ENCODE data around the gene NFATC2.
"Not testable (repeated sequence)": the region's sequence is repeated elsewhere in the genome, so short reads cannot be mapped to it uniquely, and the experiment has no call there.

Gene NFATC2

DNA sequence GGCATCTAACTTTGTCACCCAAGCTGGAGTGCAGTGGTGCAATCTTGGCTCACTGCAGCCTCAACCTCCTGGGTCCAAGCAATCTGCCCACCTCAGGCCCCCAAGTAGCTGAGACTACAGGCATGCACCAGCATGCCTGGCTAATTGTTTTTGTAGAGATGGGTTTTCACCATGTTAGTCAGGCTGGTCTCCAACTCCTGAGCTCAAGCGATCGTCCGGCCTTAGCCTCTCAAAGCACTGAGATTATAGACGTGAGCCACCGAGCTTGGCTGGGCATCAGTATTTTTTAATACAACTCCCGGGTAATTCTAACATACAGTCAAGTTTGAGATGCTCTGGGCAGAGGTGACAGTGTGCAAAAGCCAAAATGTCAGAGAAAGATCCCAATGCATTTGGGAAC is 73.5 kb downstream of the NFATC2 start:
- no peak for DNase-seq

DNA sequence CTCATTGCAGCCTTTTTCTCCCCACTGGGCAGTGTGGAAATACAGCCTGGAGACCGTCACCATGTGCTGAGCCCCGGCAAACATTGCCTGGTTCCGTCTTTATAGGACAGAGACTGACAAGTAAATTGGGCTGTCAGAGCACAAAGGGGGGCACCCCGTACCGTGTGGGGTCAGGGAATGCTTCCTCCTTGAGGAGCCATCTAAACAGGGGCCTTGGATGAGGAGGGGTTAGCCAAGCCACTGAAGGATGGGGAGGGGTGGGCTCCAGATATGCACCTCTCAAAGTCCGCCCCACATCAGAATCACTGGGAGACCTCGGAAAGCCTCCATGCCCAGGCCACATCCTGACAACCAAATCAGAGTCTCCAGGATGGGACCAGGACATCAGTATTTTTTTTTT is 73.9 kb downstream of the NFATC2 start:
- DNase-seq = no peak

DNA sequence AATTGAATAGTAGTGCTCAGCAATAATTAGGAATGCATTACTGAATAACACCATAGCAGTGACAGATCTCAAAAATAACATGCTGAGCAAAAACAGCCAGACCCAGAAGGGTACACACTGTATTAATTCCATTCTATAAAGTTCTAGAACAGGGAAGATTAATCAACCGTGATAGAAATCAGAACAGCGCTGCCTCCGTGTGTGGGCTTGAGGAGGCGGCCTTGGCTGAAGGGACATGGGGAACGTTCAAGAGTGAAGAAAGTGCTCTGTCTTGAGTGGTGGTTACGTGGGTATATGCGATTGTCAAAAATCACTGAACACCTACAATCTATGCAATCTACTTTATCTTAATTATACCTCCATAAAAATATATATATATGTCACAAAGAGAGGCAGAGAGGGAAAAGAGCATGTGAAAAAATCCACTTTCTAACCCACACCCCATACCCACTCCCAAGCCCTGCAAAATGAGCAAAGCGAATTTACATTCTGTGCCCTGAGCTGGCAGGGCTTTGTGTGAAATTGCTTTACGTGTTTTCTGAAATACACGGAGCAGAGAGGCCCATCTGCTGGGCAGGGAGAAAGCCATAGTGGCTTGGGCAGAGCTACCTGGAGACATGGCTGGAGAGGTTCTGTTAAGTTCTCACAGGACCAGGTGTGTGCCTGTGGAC is 74.4 kb downstream of the NFATC2 start:
- DNase-seq = no peak

DNA sequence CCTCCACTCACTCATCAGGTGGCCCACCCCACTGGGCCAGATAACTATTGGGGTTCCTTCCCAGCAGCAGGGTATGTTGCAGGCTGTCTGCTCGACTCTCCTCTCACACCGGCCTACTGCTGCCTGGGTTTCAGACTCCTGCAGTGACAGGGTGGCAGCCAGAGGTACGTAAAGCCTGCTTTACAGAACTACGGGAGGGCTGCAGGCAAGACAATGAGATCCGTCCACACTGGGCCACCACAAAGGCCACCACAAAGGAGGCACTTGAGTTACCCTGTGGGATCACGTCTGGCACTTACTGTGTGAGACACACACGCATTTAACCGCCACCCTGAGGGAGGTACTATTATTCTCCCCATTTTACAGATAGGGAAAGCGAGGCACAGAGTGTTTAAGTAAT is 78.5 kb downstream of the NFATC2 start:
- DNase-seq = no peak

DNA sequence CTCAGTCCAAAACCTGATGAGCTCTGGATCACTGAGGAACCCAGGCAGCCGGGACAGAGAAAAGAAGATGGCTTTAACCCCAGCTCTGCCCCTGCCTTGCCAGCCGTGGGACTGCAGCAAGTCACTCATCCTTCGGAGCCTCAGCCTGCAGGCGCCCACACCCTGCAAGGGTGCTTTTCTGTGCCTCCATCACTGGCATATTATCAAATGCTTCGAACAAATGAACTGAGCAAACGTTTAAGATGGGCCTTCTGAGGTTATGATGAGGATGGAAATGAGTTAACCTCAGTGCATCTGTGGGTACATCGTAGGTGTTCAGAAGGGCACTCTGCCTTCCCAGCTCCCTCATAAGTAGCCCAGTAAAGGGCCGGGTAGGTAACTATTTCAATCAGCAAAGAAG is 79.0 kb downstream of the NFATC2 start:
- no peak for DNase-seq

DNA sequence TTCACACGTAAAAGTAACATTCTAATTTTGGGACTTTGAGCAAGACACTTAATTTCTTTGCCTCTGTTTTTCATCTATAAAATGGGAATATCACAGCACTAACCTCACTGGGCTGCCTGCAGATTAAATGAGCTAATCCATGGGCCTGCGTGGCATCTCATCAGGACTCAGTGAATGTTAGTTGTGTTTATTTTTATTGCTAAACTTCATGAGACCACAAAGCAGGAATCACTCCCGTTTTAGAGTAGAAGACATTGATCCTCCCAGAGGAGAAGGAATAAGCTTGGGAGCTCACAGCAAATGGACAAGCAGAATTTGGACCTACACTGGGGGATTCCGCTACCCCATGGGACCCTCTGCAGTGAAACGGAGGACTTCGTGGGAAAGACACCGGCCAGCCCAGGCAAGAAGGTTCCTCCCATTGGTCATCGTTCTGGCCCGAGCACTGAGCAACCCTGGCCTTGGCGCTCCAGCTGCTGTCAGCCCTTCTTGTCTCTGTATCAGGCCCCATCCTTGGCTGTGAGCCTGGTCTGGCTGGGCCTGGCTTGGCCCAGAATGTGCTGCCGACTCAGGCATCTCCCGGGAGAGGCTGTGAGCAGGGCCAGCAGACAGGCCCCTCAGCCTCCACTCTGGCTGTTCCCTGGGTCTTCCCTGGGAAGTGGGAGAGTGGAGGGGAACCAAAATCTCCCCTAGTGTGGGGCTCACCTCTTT is 79.8 kb downstream of the NFATC2 start:
- DNase-seq = no peak

DNA sequence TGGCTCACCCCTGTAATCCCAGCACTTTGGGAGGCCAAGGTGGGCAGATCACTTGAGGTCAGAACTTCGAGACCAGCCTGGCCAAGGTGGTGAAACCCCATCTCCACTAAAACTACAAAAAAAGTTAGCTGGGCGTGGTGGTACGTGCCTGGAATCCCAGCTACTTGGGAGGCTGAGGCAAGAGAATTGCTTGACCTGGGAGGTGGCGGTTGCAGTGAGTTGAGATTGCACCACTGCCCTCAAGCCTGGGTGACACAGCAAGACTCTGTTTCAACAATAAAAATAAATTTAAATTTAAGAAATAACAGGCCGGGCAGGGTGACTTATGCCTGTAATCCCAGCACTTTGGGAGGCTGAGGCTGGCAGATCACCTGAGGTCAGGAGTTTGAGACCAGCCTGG is 80.7 kb downstream of the NFATC2 start:
- not testable (repeated sequence) for DNase-seq

DNA sequence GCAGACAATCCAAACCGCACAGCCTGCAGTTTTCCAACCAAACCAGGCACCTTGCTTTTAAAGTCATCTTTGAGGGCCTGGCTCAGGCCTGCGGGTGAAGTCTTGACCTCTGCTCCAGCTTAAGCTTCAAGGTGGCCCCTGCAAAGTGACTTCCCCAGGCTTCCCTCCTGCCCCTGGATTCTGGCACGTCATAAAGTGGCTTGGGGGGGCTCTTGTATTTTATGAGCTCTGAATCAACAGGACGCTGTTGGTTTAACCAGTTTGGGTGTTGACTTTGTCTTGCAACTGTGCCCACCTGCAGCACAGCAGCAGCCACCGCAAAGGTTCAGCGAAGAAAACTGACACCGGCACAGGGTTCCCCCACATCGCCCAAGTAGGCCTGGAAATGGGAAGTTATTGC is 81.2 kb downstream of the NFATC2 start:
- no peak for DNase-seq

DNA sequence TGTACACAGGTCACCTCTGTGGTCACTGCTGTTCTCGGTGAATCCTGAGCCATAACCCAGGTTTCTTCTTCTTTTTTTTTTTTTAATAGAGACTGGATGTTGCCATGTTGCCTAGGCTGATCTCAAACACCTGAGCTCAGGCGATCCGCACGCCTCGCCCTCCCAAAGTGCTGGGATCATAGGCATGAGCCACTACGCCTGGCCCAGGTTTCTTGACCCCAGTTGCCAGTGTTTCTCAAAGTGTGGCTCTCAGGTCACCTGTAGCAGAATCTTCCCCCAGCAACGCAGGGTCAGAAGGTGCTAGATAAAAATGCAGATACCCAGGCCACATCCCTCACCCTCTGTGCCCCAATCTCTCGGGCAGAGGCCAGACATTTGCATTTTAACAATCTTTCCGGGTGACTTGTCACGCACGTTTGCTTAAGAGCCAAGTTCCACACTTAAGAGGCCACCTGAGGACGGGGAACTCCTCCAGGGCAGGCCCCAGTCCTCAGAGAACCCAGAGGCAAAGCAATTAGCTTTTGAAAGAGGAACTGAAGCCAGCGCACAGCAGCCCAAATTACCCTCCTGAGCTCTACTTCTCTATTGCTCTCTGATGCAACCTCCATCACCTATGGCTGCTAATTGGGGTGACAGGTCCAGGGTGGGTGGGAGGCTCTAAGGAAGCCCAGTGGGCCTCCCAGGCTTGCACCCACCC is 81.8 kb downstream of the NFATC2 start:
- no peak for DNase-seq

DNA sequence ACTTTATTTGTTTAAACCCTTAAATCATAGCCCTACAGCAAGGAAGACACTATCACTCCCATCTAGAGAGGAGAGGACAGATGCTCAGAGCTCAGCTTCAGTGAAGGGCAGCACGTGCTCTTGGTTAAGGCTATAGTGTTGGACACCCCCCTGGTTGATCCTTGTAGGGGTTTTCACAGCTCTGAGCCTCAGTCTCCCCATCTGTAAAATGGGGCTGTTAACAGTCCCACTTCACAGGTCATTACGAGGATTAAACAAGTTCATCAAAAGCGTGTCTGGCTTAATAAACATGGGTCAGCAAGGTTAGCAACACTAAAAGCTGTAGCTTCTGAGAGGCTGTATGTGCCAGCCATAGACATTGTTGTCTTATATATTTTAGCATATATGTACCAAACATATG is 82.4 kb downstream of the NFATC2 start:
- DNase-seq = no peak

DNA sequence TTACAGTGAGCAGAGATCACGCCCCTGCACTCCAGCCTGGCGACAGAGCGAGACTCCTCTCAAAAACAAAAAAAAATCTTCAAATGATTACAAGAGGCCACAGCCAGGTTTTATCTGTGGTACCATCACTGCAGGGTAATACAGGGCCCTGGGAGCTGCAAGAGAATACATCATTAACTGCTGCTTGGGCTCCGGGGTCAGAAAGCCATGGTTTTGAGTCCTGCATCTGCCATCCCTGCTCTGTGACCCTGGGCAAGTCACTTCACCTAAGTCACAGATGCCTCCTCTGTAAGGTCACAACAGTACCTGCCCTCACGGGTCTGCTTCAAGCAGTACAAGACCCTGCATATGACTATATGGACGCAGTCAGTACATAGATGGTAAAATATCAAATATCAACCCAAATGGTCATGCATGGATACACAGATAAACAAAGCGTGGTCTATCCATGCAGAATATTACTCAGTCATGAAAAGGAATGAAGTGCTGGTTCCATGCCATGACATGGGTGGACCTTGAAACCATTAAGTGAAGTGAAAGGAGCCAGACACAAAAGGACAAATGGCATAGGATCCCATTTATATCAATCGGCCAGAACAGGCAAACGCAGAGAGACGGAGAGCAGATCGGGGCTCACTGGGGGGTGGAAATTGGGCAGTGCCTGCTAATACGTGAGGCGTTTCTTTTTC is 83.6 kb downstream of the NFATC2 start:
- no peak for DNase-seq

DNA sequence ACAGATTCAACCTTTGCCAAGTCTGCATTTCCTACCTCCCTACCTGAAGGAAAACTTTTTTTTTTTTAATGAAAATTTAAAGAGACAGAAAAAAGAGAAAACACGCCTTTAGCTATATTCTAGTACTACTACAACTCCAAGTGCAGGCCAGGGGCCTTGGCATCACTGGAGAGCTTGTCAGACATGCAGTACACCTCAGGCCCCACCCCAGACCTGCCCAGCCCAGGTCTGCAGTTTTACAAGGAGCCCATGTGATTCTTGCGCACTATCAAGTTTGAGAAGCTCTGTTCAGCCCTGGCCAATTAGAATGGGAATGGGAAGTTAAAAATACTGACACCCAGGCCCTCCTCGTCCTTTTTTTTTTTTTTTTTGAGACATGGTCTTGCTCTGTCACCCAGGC is 85.0 kb downstream of the NFATC2 start:
- no peak for DNase-seq

DNA sequence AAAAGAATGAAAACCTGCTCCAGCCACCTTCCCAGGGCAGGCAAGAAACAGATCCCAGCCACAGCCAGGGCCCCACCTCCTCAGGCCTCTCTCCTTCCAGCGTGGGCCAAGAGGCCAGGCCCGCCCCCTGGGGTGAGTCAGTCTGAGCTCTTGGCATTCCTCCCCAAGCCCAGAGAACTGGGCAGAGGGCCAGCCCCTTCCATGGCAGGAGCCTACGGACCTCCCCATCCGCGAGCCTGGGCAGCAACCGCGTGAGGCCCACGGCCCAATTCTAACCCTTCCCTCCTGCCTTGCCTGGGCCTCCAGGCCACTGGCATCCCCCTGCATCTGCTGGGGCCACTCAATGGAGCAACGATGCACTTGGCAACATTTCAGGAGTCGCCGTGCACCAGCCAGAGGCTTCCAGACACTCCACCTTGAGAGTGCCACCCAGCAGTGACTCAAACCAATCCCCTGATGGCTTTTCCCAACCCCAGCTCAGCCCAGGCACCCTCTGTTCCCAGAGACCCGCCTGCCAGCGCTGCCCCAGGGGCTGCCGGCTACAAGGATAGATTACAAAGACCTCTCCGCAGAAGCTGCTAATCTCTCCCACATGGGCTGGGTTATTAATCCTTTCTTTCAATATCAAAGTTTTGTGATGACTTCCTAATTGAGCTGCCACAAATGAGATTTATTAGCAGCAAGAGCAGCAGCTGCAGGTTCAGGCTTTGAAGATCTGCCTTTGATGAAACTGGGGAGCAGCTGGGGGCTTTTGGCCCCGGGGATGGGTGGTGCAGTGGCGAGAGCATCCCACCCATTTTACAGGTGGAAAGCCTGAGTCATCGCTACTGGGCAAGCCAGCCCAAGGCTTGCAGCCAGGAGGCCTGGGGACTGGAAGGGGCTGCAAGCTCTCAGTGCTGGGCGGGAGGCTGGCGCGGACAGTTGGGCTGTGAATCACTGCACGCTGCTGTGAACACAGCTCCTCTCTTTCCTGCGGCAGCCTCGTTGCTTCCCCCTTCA is 85.7 kb downstream of the NFATC2 start:
- no peak for DNase-seq

DNA sequence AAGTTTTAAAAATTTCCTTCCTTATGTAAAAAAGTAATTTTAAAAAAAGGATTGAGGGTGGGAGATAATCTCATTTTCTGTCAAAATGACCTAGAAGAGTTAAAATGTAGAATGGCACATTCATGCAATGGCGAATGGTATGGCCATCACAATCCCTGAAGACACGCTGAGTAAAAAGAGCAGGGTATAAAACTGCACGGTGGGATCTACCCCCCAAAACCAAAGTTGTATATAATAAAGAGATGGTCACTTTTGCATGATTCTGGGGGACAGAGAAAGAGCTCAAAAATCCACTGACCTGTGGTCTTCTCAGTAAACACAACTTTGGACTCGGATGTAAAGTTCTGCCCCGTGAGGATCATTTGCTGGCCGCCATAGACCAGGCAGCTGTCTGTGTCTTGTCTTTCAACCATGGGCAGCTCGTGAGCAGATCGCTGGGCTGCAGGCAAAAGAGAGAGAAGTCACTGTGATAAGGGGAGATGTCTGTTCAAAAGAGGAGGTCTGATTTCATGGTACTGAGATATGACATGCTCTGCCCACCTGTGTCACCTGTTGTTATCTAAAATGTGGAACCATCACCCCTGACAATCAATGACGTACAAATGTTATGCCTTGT is 88.2 kb downstream of the NFATC2 start:
- no peak for DNase-seq

DNA sequence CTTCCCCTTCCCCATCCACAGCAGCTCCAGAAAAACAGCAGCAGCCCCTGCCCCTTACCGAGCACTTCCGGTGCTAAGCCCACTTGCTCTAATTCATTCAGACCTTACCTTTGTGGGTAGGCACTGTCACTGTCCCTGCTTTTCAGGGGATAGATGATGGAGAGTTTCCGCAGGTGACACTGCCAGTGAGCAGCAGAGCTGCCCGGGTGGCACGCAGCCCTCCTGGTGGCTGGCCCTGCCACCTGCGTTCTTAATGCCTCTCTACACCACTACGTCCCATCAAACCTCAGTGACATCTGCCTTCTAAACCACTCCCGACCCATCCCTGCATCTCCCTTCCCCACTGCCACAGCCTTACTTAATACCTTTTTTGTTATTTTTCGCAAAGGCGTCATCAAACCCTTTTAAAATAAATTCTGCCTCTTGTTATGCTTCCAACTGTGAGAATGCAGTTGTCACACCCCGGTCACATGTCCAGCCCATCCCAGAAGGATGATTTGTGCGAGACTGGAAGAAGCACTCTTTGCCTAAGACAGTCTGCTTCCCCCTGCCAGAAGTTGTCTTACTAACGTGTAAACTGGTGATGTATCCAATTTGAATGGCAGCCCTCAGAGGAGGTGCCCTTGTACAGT is 89.7 kb downstream of the NFATC2 start:
- no peak for DNase-seq

DNA sequence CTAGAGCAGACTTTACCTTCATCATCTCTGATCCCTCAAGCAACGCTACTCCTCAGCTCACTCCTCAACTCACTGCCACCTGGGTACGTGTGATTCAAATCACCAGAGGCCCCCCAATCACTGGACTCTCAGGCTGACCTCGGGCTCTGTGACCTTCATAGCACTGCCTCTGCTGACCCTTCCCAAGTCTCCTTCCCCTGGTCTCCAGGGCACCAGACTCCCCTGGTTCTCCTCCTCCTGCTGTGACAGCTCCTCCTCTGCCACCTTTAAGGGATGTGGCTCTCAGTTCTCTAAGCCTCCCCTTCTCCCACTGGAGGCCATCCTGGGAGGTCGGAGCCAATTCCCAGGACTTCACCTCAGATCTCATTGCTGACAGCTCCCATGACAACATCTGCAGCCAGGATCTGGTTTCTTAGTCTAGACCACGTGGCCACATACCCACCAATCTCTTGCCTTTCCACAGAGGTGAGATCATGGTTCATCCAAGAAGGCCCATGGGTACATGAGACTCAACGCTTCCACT is 90.4 kb downstream of the NFATC2 start:
- no peak for DNase-seq

DNA sequence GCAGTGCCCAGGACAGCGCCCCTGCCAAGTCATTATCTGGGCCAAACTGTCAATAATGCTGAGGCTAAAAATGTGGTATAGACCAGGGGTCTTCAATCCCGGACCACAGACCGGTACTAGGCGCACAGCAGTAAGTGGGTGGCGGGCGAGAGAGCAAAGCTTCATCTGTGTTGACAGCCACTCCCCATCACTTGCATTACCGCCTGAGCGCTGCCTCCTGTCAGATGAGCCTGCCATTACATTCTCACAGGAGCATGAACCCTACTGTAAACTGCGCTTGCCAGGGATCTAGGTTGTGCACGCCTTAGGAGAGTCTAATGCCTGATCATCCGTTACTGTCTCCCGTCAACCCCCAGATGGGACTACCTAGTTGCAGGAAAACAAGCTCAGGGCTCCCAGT is 91.0 kb downstream of the NFATC2 start:
- DNase-seq = no peak

DNA sequence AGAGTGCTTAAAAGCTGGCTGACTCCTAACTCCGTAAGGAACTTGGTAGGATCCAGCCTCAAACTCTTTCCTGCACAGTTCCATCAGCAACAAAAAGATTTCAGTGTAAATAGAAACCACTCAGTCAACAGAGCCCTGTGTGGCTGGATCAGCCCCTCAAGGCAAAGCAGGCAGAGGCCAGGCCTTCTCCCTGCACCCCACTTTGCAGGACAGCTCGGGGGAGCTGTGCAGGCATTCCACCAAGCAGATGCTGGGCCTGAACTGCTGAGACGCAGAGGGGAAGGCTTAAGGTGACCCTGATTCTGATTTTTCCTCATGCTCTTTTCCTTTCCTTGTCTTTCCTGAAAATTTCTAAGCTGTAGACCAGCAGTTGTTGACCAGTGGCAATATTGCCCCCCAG is 91.5 kb downstream of the NFATC2 start:
- DNase-seq = no peak

DNA sequence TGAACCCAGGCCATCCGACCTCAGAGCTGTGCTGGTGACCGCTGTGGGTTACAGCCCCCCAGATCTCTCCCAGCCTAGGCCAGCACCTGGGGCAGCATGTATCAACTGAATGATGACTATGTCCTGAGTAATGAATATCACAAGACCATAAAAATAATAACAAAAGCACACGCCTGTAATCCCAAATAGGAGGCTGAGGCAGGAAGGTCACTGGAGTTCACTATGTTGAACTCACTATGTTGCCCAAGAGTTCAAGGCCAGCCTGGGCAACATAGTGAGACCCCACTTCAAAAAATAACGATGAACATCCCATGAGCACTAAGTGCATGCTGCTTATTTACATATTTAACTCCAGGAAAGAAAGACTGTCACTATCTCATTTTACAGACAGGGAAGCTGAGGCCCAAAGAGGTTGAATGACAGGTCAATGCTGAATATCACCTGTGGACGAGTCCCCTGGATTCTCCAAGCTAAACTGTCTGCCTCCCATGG is 92.3 kb downstream of the NFATC2 start:
- DNase-seq = no peak

DNA sequence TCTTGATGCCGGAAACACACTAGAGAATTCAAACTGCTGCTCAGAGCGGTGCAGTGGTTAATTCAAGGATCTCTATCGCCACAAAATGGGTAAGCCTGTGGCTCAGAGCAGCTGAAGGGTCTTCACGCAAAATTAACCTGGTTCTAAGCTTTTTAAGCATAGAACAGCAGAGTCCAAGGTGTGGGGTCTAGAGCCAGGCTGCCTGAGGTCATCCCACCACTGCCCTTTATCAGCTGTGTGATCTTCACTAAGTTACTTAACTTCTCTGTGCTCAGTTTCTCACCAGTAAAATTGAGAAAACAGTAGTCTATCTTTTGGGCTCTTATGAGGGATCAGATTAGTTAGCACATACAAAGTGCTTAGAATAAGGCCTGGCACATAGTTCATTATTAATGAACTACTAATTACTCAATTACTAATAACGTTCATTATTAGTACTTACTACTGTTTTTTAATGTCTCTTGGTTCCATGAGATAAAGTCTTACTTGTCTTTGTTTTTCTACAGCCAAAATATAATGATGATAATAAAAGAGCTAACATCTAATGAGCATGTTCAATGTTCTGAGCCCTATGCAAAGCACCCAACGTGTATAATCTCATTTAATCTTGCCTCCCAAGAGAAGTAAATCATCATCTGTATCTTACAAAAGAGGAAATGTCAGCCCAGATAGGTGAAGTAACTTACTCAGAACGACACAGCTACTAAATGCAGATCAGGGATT is 92.9 kb downstream of the NFATC2 start:
- no peak for DNase-seq

Data from T-helper 9 cell (primary cell).